ENCODE measurements around the gene ONECUT1. TPM values are rescaled to one million over a fixed set of nuclear protein-coding genes. Genes with fewer than 3 reads are reported as not detected.
A peak's percentile ranks its signal among the peaks of the same experiment; 100 is the strongest.

Gene ONECUT1
- total RNA-seq, 1 experiment from 2014 or later, result 1.3 TPM

DNA sequence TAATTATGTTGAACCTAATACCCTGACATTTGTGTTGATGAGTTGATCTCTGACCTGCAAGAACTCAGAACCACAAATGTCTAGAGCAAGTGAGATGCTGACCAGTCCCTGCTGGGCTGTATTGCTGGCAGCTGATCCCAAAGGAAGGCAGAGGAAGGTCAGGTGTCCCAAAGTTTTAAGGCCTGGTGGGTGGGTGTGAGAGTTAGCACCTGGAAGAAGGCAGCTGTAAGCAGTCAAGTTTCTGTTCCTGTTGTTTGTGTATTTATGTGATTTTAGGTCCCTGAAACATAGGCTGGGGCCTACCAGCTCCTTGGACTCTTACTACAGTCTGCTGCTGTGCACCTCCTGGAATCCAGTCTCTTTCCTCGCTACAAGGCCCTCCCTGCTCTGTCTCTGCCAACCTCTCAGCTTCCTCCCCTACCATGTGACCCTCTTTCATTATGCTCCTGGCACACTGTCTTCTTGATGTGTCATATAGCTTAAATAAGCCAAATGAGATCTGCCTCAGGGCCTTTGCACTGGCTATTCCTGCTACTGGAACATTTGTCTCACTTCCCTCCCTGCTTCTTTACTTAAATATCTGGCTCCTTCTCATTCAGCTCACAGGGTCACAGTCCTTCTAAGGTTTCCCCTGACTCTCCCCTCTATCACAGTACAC lies 80.0 kb downstream of the ONECUT1 start:
- H3K4me2 ChIP-seq (ENCODE audit: low read length), result no peak overlapping the region
- intact Hi-C loops (cut with micrococcal nuclease), result no loop called here
- no peaks in the 10 kb centered on the region for H3K36me3 ChIP-seq (ENCODE audit: control insufficient read depth in 1 of 2, insufficient read depth in 2 of 2, low read length in 2 of 2)
- H4K20me1 ChIP-seq (ENCODE audit: insufficient read depth), result no peaks in the 10 kb centered on the region
- H3K9me3 ChIP-seq (ENCODE audit: control insufficient read depth in 1 of 2, insufficient read depth in 1 of 2, low read depth in 1 of 2, low read length in 2 of 2), result no peaks in the 10 kb centered on the region
- H3K27ac ChIP-seq (ENCODE audit: low read depth, low read length), result no peak overlapping the region
- H3K9ac ChIP-seq (ENCODE audit: low read length), result no peak overlapping the region
- POLR2A ChIA-PET, result no interaction called here
- RAD21 ChIA-PET (ENCODE audit: low non-redundant PET in 1 of 2, low total read pairs in 2 of 2, uncharacterized antibody in 2 of 2, unreplicated experiment in 2 of 2), result no interaction called here
- no peaks in the 10 kb centered on the region for H3K79me2 ChIP-seq (ENCODE audit: insufficient read depth, low read length)
- no peaks in the 10 kb centered on the region for H3K9me2 ChIP-seq (ENCODE audit: insufficient read depth)
- CTCF ChIA-PET, result no interaction called here
- no peak overlapping the region for H2AFZ ChIP-seq (ENCODE audit: low read depth, low read length, poor library complexity, severe bottlenecking)
- DNase-seq (ENCODE audit: low read depth, low spot score) (no peak), ATAC-seq (no peak)
- 0 out of 4 replicates have a peak, but pooled peaks cover 0 to 3% of the 10 kb centered on the region in 2 experiments for H3K4me1 ChIP-seq (ENCODE audit: control insufficient read depth in 1 of 2, insufficient read depth in 2 of 2, low read length in 2 of 2)
- no TSS peak for BruUV-seq (replicated peaks)
- TF ChIP-seq CBX3 (IDR thresholded peaks at IDR 0.05; ENCODE audit: low read depth) (no peak), ZFX (IDR thresholded peaks at IDR 0.05) (0 out of 2 replicates have a peak, but pooled peaks have one; percentile 12), EGR1 (IDR thresholded peaks at IDR 0.05; ENCODE audit: low read depth) (no peak), RAD21 (IDR thresholded peaks at IDR 0.05; ENCODE audit: low read depth) (no peak), SP1 (IDR thresholded peaks at IDR 0.05; ENCODE audit: low read depth) (no peak)
- TF ChIP-seq, protein P1, sequence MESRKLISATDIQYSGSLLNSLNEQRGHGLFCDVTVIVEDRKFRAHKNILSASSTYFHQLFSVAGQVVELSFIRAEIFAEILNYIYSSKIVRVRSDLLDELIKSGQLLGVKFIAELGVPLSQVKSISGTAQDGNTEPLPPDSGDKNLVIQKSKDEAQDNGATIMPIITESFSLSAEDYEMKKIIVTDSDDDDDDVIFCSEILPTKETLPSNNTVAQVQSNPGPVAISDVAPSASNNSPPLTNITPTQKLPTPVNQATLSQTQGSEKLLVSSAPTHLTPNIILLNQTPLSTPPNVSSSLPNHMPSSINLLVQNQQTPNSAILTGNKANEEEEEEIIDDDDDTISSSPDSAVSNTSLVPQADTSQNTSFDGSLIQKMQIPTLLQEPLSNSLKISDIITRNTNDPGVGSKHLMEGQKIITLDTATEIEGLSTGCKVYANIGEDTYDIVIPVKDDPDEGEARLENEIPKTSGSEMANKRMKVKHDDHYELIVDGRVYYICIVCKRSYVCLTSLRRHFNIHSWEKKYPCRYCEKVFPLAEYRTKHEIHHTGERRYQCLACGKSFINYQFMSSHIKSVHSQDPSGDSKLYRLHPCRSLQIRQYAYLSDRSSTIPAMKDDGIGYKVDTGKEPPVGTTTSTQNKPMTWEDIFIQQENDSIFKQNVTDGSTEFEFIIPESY (IDR thresholded peaks at IDR 0.05; ENCODE audit: extremely low read depth, insufficient replicate concordance, low read length), result no peak
- H3K27me3 ChIP-seq (ENCODE audit: insufficient read depth, low read length), result 0 out of 2 replicates have a peak, but pooled peaks cover 5% of the 10 kb centered on the region
- H3K4me3 ChIP-seq (replicated peaks in 1 of 2; ENCODE audit: low read depth in 1 of 2, low read length in 2 of 2), result no peak overlapping the region

Data from HCT116 (cell line).